ENCODE data around the gene VASH2.
A peak's percentile ranks its signal among the peaks of the same experiment; 100 is the strongest.
"Not testable (repeated sequence)": the region's sequence is repeated elsewhere in the genome, so short reads cannot be mapped to it uniquely, and the experiment has no call there.

VASH2 gene

DNA sequence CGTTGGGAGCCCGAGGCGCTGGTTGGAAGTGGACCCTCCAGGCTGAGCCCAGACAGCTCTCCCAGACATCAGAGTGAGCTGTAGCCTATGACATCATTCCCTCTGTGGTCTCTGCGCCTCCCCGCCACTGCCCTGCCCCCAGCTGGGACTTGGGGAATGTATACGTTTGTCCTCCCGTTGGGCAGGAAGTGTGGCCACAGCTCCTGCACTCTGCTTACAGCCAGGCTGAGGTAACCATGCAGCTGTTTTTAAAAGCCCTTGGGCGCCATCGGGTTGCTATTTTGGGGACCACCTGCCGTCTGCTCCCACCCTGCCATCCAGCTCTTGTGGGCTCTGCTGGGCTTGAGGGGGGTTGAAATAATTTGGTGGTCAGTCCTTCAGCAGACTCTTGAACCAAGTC is 7.8 kb downstream of the VASH2 start:
- no peak for DNase-seq

DNA sequence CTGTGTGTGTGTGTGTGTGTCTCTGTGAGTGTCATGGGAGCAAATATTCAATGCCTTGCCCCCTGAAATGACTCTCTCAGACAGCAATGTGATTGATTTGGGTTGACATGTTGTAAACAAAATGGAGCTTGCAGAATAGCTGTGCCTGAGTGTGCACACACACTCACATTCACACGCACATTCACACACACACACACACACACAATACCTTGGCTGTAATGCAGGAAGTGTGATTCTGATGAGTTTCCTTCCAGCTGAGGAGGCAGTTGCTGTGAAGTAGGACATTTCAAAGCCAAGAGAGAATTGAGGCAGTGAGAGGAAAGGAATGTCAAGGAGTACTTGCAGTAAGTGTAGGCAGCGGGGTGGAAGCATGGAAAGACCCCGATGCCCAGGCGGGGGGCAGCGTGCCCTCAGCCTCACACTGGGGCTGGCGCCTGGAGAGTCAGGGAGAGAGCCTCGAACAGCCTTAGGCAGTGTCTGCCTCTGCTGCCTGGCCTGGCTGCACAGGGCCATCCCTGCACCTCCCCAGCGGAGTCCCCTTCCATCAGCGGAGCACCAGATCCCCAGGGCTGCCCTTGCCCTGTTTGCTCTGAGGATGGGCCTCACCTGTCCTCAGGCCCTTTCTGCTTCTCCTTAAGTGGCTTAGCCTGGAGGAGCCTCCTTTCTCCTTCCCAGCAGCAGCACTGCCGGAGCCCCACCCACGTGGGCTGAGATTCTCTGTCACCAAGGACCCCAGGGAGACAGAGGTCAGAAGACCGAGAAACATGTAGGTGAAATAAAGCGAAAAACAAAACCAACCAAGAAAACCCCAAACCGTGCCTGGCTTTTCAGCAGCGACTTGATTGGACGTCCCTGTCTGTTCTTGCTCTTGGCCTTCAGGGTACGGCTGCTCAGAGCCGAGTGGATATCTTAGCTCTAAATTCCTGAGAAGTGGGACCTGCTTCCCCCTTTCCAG is 9.2 kb downstream of the VASH2 start:
- DNase-seq = no peak

DNA sequence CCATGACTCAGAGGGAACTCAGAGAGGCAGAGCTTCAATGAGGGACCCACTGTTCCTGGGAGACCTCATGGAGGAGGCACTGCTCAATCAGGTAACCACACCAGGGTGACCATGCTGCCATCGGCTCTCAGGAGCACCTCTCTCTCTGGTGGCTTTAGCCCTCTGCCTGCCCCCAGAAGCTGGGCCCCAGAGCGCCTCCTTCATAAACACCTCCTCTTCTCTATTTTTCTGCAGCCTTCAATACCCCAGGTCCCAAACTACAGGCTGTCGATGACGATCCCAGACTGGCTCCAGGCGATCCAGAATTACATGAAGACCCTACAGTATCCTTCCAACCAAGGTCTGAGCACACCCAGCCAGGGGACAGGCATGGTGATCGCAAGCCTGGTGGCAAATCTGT is 10.6 kb downstream of the VASH2 start:
- no peak for DNase-seq

DNA sequence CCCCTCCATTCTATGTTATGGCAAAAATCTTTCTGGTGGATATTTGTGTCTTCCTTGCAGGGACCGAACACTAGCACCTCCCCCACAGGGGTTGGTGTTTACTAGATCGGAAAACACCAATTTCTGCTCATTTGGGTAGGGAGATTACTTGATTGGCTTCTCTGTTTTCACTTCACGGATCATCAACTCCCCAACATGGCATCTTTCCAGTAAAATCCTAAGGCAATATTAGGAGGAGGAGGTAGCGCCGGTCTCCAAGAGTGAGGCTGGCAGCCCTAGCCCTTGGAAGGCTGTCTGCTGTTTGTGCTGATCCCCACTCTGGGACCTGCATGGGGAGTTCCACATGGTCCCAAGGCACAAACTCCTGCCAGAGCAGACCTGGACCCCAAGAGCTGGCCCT is 12.2 kb downstream of the VASH2 start:
- no peak for DNase-seq

DNA sequence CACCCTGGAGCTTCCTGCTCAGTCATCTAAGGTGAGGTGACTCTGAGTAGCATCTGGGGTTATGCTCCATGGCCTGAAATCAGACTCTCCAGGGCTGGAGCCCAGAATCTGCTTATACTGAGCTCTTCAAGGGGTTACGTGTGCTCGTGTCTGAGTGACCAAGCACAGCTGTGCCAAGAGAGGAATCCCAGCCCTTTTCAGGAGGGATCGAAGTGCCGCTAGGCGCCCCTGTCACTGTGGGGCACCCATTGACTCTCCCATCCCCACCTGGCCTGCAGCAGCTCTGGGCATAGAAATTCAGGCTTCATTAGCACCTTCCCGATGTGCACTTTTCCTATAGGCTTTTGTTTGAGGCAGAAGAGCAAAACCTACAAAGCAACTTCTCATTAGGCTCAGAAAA is 13.8 kb downstream of the VASH2 start:
- DNase-seq = no peak

DNA sequence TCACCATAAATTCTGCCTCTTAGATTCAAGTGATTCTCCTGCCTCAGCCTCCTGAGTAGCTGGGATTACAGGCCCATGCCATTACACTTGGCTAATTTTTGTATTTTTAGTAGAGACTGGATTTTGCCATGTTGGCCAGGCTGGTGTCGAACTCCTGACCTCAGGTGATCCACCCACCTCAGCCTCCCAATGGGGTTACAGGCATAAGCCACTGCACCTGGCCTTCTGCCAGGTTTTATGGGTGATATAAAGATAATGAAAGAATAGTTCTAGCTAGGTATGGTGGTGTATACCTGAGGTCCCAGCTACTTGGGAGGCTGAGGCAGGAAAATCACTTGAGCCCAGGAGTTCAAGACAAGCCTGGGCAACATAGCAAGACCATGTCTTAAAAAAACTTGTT is 14.7 kb downstream of the VASH2 start:
- not testable (repeated sequence) for DNase-seq

DNA sequence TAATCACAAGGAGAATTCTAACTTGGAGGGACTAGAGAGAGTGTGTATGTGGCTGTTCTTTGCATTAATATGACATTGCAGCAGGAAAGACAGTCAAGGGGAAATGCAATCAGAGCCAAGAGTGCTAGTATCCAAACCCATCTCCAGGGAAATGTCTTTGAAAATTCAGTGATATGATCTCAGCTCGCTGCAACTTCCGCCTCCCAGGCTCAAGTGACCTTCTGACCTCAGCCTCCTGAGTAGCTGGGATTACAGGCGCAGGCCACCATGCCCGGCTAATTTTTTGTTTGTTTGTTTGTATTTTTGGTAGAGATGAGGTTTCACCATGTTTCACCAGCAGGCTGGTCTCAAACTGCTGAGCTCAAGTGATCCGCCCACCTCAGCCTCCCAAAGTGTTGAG is 16.3 kb downstream of the VASH2 start:
- no peak for DNase-seq

DNA sequence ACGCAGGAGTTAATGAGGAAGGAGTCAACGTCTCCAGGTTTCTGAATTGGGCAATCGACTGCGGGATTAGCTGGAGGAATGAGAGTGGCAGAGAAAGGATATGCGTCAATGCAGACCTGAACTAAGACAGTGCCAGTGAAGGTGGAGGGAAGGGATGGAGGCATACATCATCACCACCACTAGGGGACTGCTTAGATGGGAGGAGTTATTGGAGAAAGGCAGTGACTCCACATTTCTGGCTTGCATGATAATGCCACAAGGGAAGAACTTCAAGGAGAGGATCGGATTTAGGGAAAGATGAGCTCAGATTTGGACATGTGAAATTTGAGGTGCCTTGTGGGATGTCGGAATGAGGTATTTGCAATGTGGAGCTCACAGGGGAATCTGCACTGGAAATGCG is 17.5 kb downstream of the VASH2 start:
- DNase-seq = peak in 1 of 2 donors; percentile 34

DNA sequence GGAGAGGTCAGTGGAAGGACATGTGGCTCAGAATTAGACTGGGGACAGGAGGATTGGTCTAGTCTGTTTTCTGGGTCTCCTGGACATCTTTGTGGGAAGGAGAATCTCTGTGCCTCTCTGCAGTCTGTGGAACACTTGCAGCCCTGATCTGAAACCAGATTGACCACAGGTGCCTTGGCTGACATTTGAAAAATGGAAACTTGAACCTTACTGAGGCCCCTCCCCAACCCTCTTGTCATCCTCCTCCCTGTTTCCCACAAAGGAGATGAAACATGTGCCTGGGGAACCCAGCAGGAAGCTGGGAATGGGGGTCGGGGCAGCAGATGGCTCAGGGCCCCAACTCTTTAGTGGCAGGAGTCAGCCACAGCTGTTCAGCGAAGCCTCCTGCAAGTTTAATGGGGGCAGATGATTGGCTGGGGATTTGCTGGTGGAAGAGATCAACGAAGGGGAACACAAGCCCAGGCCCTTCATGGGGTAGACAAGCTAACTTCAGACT is 18.1 kb downstream of the VASH2 start:
- DNase-seq = no peak

DNA sequence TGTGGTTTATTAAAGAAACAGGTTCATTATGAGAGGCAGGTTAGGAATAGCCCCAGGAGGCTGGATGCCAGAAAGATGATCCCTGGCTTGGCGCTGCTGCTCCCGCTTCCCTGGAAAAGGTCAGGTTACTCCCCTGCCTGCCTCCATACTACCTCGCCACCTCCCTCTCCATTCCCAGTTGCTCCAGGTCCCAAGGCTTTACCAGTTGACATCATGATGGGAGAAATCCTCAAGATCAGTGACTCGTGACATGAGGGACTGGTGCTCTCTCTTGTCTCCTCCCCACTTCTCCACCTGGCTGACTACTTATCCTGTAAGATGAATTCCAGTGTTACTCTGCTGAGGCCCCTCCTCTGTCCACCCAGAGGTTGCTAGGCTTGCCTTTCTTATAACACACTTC is 19.7 kb downstream of the VASH2 start:
- no peak for DNase-seq

DNA sequence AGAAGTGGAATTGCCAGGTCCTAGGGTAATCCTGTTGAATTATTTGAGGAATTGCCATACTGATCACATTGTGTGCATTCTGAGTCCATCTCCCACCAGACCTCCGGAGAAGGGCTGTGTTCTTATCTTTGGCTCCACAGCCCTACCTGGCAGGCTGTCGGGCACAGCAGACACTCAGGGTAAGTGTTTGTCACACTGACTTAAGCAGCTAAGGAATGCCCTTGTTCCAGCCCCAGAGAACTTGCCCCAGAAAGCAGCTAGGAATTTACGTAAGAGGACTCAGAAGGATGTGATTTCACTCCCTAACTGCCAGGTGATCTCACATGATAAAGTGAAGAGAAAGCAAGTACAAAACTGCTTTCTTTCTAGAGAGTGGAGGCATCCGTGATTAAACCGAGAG is 21.0 kb downstream of the VASH2 start:
- DNase-seq = no peak

DNA sequence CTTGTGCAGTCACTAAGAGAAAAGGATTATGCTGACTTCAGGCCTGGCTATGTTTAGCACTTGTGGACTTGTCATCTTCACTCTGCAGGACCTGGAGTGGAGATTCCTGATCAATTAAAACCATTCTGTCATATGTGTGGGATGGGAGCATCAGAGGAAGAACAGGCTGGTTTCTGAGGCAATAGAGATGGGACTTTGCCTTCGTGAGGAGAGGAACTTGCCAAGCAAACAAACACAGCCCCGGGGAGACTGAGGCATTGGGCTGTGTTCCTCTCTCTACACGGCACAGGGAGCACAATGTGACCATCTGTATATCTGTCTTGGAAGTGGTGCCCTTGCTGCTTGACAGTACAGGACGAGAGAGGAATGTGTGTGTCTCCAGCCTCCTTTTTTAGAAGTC is 23.1 kb downstream of the VASH2 start:
- DNase-seq = no peak

DNA sequence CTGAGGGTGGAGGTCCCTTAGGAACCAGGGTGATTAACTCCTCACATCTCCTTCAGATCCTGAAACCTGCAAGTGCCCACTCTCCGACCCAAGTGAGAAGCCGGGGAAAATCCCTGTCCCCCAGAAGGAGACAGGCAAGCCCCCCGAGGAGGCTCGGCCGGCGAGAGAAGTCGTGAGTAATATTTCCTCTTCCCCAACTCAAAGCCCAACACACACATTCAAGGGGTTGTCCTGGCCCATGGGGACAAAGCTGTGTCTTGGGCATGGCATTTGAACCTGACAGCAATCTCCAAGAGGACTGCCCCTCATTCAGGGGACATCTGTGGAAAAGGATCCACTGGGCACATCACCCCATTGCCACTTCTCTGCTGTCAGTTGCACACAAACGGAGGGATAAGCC is 23.6 kb downstream of the VASH2 start:
- DNase-seq = no peak

DNA sequence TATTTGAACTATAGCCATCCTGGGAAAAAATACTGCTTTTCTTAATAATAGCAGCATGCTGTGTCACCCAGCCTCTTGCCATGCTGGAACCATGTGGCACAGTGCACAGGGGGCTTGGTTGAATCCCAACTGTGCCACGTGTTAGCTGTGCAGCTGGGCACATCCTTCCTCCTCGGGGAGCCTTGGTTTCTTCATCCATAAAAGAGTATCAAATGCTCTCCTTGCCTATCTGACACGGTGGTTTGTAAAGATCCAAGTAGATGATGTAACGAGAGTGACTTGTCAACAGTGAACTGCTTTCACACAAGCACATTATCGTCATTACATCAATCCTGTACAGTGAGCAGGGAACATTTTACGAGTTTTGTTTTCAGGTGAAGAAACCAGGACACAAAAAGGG is 24.4 kb downstream of the VASH2 start:
- no peak for DNase-seq

DNA sequence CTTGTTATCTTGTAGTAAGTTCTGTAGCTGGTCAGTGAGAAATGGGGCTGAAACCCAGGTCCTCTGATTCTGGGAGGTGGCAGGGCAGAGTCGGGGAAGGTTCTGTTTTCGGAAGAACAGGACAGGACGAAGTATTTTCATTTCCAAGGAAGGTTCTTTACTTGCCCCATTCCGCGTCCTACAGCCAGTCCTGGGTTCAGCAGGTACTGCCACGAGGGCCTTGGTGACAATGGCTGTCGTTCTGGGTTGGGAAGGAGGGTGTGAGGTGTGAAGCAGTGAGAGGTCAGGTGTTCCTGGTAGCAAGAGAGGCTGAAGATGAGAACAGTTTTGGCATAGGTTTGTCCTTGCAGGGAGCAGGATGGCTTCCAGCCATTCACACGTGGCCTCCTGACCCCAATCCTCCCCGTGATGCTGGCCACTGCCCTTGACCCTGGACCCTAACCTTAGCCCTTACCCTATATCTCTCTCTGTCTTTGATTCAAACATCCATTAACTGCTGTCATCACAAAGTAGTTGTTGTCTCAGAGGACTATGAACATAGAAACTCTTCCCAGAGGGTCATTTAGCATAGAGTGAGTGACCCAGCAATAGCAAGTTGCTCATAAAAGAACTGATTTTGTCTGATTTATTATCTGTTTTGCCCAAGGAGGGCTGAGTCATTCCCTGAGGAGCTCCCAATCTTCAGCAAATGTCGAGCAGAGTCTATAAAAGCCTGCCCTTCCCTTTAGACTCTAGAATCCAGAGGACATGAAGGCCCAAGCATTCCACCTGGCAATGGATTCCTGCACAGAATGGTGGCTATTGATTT is 25.0 kb downstream of the VASH2 start:
- DNase-seq = no peak

DNA sequence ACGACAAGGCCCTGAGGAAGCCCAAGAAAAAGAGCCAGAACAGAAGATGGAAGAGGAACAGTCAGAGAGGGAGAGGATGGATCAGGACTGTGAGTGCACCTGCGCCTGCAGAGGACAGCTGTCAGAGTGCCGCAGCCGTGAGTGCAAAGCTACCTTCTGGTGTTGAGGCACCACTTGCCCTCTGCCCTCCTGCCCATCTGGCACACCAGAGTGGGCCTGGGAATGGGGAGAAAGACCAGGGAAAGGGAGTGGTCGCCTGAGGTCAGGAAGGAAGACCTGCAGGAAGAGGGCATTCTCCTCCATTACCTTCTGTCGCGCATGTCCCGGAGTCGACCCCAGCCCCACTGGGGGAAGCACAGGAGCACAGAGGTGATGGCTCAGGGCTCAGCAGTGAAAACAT is 26.2 kb downstream of the VASH2 start:
- DNase-seq = no peak

DNA sequence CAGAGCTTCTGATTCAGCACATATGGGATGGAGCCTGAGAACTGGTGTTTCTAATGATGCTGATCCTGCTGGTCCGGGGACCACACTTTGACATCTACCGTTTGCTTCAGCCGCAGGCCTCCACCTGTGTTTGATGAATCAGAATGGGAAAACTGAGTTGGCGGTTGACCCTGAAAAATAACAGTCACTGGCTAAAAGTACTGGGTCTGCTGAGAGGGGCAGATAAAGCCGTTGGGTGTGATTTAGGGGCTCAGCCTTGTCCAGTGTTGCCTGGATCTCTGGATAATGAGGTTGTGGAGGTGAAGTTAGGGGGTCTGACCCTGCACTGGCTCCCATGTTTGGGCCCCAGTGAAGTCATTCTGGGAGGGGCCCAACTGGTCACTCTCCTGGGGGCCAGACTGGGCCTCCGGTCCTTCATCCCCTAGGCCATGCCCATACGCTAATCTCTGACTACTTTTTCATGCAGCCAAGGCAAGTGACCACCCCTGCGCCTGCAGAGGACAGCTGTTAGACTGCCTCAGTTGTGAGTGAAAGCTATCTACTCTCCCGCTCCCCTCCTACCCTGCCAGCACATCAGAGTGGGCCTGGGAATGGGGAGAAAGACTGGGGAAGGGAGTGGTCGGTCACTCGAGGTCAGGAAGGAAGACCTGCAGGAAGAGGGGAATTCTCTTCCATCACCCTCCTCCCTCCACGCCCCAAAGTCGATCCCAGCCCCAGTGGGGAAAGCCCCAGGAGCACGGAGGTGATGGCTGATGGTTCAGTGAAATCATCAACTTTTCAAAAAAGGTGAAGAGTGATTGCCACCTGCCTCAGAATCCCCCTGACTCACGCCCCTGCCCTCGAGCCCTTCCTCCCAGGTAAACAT is 27.7 kb downstream of the VASH2 start:
- no peak for DNase-seq

DNA sequence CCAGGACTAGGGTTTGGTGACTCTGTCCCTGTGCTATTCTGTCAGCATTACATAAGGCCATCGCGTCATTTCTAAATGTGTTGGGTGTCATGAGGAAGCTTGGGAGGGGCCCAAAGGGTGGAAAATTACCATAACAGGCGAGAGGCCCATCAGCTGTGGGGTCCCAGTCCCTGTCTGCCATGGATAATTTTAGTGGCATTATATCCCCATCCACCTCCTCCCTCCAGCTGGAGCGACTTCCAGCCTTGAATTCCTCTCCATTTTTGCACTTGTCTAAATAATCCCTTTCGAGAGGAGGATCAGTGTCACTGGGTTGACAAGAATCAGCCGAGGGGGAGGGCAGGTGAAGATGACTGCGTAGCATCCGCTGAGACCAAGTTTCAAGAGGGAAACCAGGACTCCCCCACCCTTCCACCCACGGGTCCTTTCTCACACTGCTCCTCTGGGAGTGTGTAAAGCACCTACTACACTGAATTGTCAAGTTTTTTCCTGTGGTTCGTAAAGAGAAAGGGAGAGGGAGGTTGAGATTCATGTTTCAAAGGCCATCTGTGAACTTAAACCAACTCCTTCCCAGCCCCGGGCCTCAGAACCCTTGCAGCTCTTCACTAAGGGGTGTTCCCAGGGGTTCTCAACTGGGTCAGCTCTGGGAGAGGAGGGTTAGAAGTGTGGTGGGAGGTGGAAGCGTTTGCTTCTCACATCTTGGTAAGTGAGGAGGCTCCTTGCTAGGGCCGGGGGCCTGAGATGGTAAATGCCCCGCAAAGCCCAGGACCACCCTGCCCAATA is 29.2 kb downstream of the VASH2 start:
- DNase-seq = no peak

DNA sequence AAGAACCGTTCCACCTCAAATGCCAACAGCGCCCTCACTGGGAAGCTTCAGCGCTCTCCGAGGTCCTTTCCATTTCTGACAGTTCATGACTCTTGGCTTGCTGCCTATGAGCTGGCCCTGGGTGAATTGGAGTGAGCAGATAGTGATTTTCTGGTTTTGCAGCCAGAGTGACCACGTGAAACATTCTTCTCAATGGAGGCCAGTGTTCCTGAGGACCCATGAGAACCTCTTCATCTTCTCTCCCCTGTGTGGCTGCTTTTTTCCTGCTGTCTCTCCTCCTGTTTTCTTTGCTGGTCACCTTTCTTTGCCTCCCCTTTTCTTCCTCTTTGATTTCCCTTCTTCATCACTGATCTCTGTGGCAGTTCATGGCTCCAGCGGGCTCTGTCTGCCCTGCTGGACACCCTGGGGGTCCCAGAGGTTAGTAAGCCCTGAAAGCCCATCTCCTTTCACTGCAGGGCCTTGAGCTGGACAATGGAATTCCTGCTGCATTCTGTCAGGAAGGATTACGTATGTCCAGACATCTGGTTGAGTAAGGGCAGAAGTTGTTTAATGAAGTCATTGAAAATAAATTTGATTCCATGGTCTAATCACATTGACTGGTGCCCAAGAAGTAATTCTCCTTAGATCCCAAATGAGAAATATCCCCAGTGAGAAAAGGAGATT is 29.9 kb downstream of the VASH2 start:
- no peak for DNase-seq

DNA sequence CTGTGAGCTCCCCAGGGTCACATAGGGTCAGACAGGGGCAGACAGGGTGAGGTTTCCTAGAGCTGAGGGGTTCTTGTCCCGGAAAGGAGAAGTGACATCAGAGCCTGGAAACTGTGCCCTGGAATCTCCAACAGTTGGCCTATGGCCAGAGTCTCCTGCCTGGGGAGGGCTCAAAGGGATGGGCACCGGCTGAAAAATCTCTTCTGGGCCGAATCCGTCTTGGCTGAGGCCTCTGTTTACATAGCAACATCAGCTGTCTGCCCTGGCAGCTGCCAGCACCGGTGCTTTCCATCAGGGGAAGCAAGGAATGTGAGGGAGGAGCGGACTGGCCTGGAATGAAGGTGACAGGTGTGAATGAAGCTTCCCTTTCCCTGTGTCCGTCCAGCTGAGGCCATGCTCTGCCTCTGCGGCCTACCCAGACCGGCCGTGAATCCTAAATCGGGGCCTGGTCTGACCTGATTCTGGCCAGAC is 30.7 kb downstream of the VASH2 start:
- DNase-seq = peak; percentile 5 to 8

DNA sequence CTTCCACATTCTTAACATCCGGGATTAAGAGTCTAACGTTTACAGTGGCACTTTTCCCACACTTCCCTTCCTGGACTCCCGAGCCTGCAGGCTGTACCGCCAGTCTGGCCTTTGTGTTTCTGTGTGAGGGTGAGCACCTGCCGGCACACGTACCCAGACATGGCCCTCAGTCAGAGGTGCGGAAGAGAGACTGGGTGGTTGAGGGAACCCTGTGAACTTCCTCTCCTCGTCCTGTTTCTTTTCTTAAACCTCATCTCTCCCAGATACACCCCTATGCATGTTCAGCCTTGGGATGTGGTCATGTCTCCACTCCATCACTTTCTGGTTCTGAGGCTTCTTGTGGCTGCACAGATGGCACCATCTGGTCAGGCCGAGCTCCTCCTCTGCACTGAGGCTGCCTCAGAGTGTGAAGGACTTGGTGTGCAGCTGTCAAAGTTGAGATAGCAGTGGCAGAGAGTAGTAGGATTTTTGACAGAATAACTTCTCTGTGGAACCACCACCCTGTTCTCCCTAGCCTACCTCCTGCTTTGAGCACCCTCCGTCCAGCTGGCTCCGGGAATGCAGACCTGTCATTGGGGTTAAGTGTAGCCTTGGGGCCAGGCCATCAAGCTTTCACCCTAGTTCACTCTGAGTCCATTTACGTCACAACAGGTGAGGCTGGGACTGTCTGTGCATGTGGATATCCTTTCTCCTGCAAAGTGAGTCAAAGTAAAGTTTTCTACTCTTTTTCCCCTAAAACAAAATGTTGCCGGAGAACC is 31.4 kb downstream of the VASH2 start:
- no peak for DNase-seq
